HEK293T (cell line): ENCODE data around the gene PRR36.
A peak's percentile ranks its signal among the peaks of the same experiment; 100 is the strongest.
"Not testable (repeated sequence)": the region's sequence is repeated elsewhere in the genome, so short reads cannot be mapped to it uniquely, and the experiment has no call there.

Experiments
- CTCF ChIA-PET: fragments of 350-600 bp; formaldehyde crosslinking; extraction: SDS; loops from one replicate; lab custom pipeline; 2021; ENCODE audit warnings: antibody characterized with exemption, inconsistent platforms; lab: Yijun Ruan, JAX
- POLR2A ChIA-PET: fragments of 350-600 bp; formaldehyde crosslinking; extraction: SDS; loops from one replicate; lab custom pipeline; 2020; ENCODE audit warnings: antibody characterized with exemption, inconsistent platforms; lab: Yijun Ruan, JAX
- DNase-seq: peaks from one replicate; pipeline ENCODE4 v3.0.0; 2012; ENCODE audit warnings: mixed read lengths; ENCODE audit errors: extremely low spot score
- ARNT ChIP-seq: fragments of 450-650 bp; IDR thresholded peaks from 2 replicates; pipeline ENCODE4 v1.6.1; 2017; ENCODE audit warnings: mild to moderate bottlenecking
- BHLHE40 ChIP-seq: fragments of 450-650 bp; IDR thresholded peaks from 2 replicates; pipeline ENCODE4 v1.6.1; 2016; ENCODE audit warnings: mild to moderate bottlenecking, moderate library complexity, borderline replicate concordance
- CTBP1 ChIP-seq: fragments of 450-650 bp; IDR thresholded peaks from 2 replicates; pipeline ENCODE4 v1.6.1; 2016; ENCODE audit warnings: borderline replicate concordance
- ELF4 ChIP-seq: fragments of 450-650 bp; IDR thresholded peaks from 2 replicates; pipeline ENCODE4 v1.6.1; 2017; ENCODE audit warnings: antibody characterized with exemption
- FOXA1 ChIP-seq: fragments of 450-650 bp; IDR thresholded peaks from 2 replicates; pipeline ENCODE4 v1.6.1; 2016; ENCODE audit warnings: mild to moderate bottlenecking
- FOXK2 ChIP-seq: fragments of 450-650 bp; IDR thresholded peaks from 2 replicates; pipeline ENCODE4 v1.6.1; 2016; ENCODE audit warnings: mild to moderate bottlenecking
- FOXM1 ChIP-seq: fragments of 450-650 bp; IDR thresholded peaks from 2 replicates; pipeline ENCODE4 v1.6.1; 2017; ENCODE audit warnings: mild to moderate bottlenecking, borderline replicate concordance
- HDGF ChIP-seq: fragments of 450-650 bp; IDR thresholded peaks from 2 replicates; pipeline ENCODE4 v1.6.1; 2017; ENCODE audit warnings: antibody characterized with exemption, borderline replicate concordance
- L3MBTL2 ChIP-seq: fragments of 450-650 bp; conservative IDR thresholded peaks from 2 replicates; pipeline ENCODE4 v1.6.1; 2016; ENCODE audit warnings: mild to moderate bottlenecking
- LEF1 ChIP-seq: fragments of 450-650 bp; IDR thresholded peaks from 2 replicates; pipeline ENCODE4 v1.6.1; 2017; ENCODE audit warnings: mild to moderate bottlenecking, borderline replicate concordance
- NFRKB ChIP-seq: fragments of 450-650 bp; IDR thresholded peaks from 2 replicates; pipeline ENCODE4 v1.6.1; 2016; ENCODE audit warnings: mild to moderate bottlenecking, moderate library complexity
- PKNOX1 ChIP-seq: fragments of 450-650 bp; IDR thresholded peaks from 2 replicates; pipeline ENCODE4 v1.6.1; 2016
- SP1 ChIP-seq: fragments of 450-650 bp; IDR thresholded peaks from 2 replicates; pipeline ENCODE4 v1.6.1; 2017
- SUZ12 ChIP-seq: fragments of 450-650 bp; IDR thresholded peaks from 2 replicates; pipeline ENCODE4 v1.6.1; 2016; ENCODE audit warnings: mild to moderate bottlenecking
- TARDBP ChIP-seq: fragments of 450-650 bp; IDR thresholded peaks from 2 replicates; pipeline ENCODE4 v1.6.1; 2016
- ZNF384 ChIP-seq: fragments of 450-650 bp; IDR thresholded peaks from 2 replicates; pipeline ENCODE4 v1.6.1; 2016

Gene PRR36

GRCh38 chr19:7921302-7921966, 47.2 kb upstream of the PRR36 start:
- ChIA-PET POLR2A (interaction anchor here (1.4 to 3.3 kb wide), 4 partner anchors 18 to 52 kb away, joined by 6 to 30 read pairs (median 22); partner anchors contain the start of genes LRRC8E, MAP2K7 and TIMM44), CTCF (interaction anchor here (0.6 to 2.9 kb wide), 4 partner anchors 13 to 52 kb away, joined by 3 to 19 read pairs (median 4); no protein-coding TSS in a partner anchor)
- TF ChIP-seq FOXA1: no peak
- TF ChIP-seq NFRKB: no peak
- TF ChIP-seq PKNOX1: no peak
- no peak for TF ChIP-seq ELF4
- TF ChIP-seq FOXM1: no peak
- TF ChIP-seq SP1: no peak
- no peak for TF ChIP-seq ARNT
- no peak for TF ChIP-seq SUZ12
- DNase-seq: no peak

GRCh38 chr19:7920519-7921301, 46.5 kb upstream of the PRR36 start:
- ChIA-PET CTCF (interaction anchor here (0.6 to 2.9 kb wide), 7 partner anchors 8 to 68 kb away, joined by 3 to 19 read pairs (median 3); partner anchors contain the start of gene MAP2K7), POLR2A (interaction anchor here (0.8 to 3.3 kb wide), 11 partner anchors 9 to 291 kb away, joined by 3 to 30 read pairs (median 6); partner anchors contain the start of genes LRRC8E, MAP2K7, PET100 and TIMM44)
- TF ChIP-seq LEF1 (no peak), PKNOX1 (peak; percentile 48)
- peak; percentile 94 for DNase-seq

- TF ChIP-seq SUZ12 (no peak), ZNF384 (no peak), NFRKB (no peak), LEF1 (no peak), FOXK2 (no peak), FOXA1 (no peak), FOXM1 (no peak), ELF4 (no peak), SP1 (0 out of 2 replicates have a peak, but pooled peaks have one; percentile 53), CTBP1 (no peak), TARDBP (no peak), PKNOX1 (0 out of 2 replicates have a peak, but pooled peaks have one; percentile 12), HDGF (peak; percentile 62; the same call in 1 of the 2 replicates), BHLHE40 (no peak), ARNT (no peak), L3MBTL2 (no peak; the same call in 1 of the 2 replicates)
- ChIA-PET CTCF (interaction anchor here (0.8 to 2.9 kb wide), 6 partner anchors 9 to 67 kb away, joined by 3 to 19 read pairs (median 3); partner anchors contain the start of gene MAP2K7), POLR2A (interaction anchor here (0.6 to 3.3 kb wide), 13 partner anchors 8 to 290 kb away, joined by 3 to 30 read pairs (median 4); partner anchors contain the start of genes LRRC8E, MAP2K7, PET100 and TIMM44)
- peak; percentile 85 for DNase-seq
Measured at GRCh38 chr19:7919610-7920518, 45.7 kb upstream of the PRR36 start, which contains the start of gene SNAPC2. Gene SNAPC2 (plus strand): TSS chr19:7920338. CDS start chr19:7920367, 29 bp downstream.

GRCh38 chr19:7918615-7919421, 44.6 kb upstream of the PRR36 start:
- POLR2A ChIA-PET: interaction anchor here (1.0 to 3.3 kb wide), 7 partner anchors 9 to 50 kb away, joined by 3 to 30 read pairs (median 4); partner anchors contain the start of genes MAP2K7 and TIMM44

GRCh38 chr19:7918062-7918614, 43.9 kb upstream of the PRR36 start:
- POLR2A ChIA-PET: interaction anchor here (1.1 kb wide), 1 partner anchor 15 kb away, joined by 3 read pairs; the partner anchor contains the start of gene MAP2K7
- CTCF ChIA-PET: not testable (repeated sequence)

More at GRCh38 chr19:7918615-7919421, 44.6 kb upstream of the PRR36 start:
- no peak for DNase-seq
- TF ChIP-seq L3MBTL2 (no peak), HDGF (no peak), CTBP1 (no peak), ARNT (no peak), SUZ12 (no peak), TARDBP (no peak), FOXA1 (no peak), ZNF384 (no peak), LEF1 (no peak), NFRKB (no peak), SP1 (no peak), FOXM1 (no peak), BHLHE40 (no peak), PKNOX1 (no peak)
- CTCF ChIA-PET: interaction anchor here (2.9 kb wide), 1 partner anchor 50 kb away, joined by 19 read pairs; no protein-coding TSS in a partner anchor

More at GRCh38 chr19:7918062-7918614, 43.9 kb upstream of the PRR36 start:
- not testable (repeated sequence) for DNase-seq
